Smooth muscle cell (in vitro differentiated cells): ENCODE results near the gene ANKRD11. TPM values are rescaled to one million over a fixed set of nuclear protein-coding genes. Genes with fewer than 3 reads are reported as not detected.
A peak's percentile ranks its signal among the peaks of the same experiment; 100 is the strongest.

Experiments
- DNase-seq: peaks from one replicate; lab custom pipeline; 2025; ENCODE audit not compliant: unreplicated experiment; lab: John Stamatoyannopoulos, UW
- H2AFZ ChIP-seq: fragments of 200-600 bp; sonication (generic); 2 replicates; pipeline ENCODE4 v1.6.0; 2016; ENCODE audit warnings: antibody characterized with exemption, low read depth, mild to moderate bottlenecking
- H3F3A ChIP-seq: fragments of 200-600 bp; sonication (generic); 2 replicates; pipeline ENCODE4 v1.6.0; 2017; ENCODE audit warnings: antibody characterized with exemption, low read depth
- H3K27ac ChIP-seq: fragments of 200-600 bp; sonication (generic); 2 replicates; pipeline ENCODE4 v1.5.1; 2016; ENCODE audit warnings: low read depth, mild to moderate bottlenecking
- H3K27me3 ChIP-seq: fragments of 200-600 bp; sonication (generic); 2 replicates; pipeline ENCODE4 v1.6.1; 2016; ENCODE audit warnings: low read depth, mild to moderate bottlenecking
- H3K36me3 ChIP-seq: fragments of 200-600 bp; sonication (generic); 2 replicates; pipeline ENCODE4 v1.5.1; 2016; ENCODE audit warnings: low read depth
- H3K4me1 ChIP-seq: fragments of 200-600 bp; sonication (generic); 2 replicates; pipeline ENCODE4 v1.5.1; 2016; ENCODE audit warnings: low read depth
- H3K4me2 ChIP-seq: fragments of 200-600 bp; sonication (generic); 2 replicates; pipeline ENCODE4 v1.6.0; 2016; ENCODE audit warnings: mild to moderate bottlenecking
- H3K4me3 ChIP-seq: fragments of 200-600 bp; sonication (generic); 2 replicates; pipeline ENCODE4 v1.5.1; 2016; ENCODE audit warnings: mild to moderate bottlenecking
- H3K79me2 ChIP-seq: fragments of 200-600 bp; sonication (generic); 2 replicates; pipeline ENCODE4 v1.6.0; 2016; ENCODE audit warnings: low read depth, mild to moderate bottlenecking
- H3K9ac ChIP-seq: fragments of 200-600 bp; sonication (generic); 2 replicates; pipeline ENCODE4 v1.6.0; 2016; ENCODE audit warnings: low read depth
- H3K9me3 ChIP-seq: fragments of 200-600 bp; sonication (generic); replicated peaks from 2 replicates; pipeline ENCODE4 v1.5.1; 2016; ENCODE audit warnings: low read depth
- H4K20me1 ChIP-seq: fragments of 200-600 bp; sonication (generic); 2 replicates; pipeline ENCODE4 v1.6.0; 2016; ENCODE audit warnings: low read depth
- WGBS: methylation state at CpG from one replicate; pipeline ENCODE4 v1.1.7; 2016; ENCODE audit warnings: low lambda C conversion rate; 5-methylcytosine and 5-hydroxymethylcytosine counted together
- polyA plus RNA-seq: library from polyadenylated mRNA; unstranded; fragments of >200 nt; fragmentation: Nextera tagmentation; extraction: Ambion mirVana; gene quantifications from 2 replicates; pipeline ENCODE4 v1.2.1, GENCODE V29; 2016
- total RNA-seq: library from RNA; depleted of rRNA; stranded (reverse); fragments of >200 nt; gene quantifications from 2 replicates; pipeline ENCODE4 v1.2.3, GENCODE V29; 2014
- TF ChIP-seq, protein P1 (sequence below): fragments of 200-600 bp; sonication (generic); IDR thresholded peaks from 2 replicates; pipeline ENCODE4 v1.5.1; 2017; ENCODE audit warnings: borderline replicate concordance, mild to moderate bottlenecking, antibody characterized with exemption; ENCODE audit not compliant: insufficient read depth, poor library complexity, severe bottlenecking

Gene ANKRD11
- total and polyA plus RNA-seq, 2 experiments from 2014 or later, result 31.5 to 105 TPM

DNA sequence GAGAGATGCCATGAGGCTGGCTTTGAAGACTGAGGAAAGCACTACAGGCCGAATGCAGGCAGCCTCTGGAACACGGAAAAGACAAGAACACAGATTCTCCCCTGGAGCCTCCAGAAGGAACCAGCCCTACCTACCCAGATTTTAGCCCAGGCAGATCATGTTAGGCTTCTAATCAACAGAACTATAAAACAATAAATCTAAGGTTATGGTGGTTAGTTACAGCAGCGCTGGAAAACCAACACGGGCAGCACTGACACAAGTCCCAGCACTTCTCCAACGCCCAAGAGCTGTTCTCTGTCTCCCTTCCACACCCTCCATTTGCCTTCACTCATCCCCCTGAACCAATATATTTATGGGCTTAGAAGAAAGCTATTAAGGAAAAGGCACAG is 7.5 kb downstream of the ANKRD11 start:
- H2AFZ ChIP-seq, result no peak overlapping the region
- WGBS, result 67% methylated on average over 5 of the region's 5 CpGs
- peaks cover 100% of the 10 kb centered on the region for H3K79me2 ChIP-seq
- peak overlapping the region; percentile 72 for H3K4me2 ChIP-seq
- peaks cover 45% of the 10 kb centered on the region for H3K4me1 ChIP-seq
- H4K20me1 ChIP-seq, result peaks cover 100% of the 10 kb centered on the region
- TF ChIP-seq, protein P1, sequence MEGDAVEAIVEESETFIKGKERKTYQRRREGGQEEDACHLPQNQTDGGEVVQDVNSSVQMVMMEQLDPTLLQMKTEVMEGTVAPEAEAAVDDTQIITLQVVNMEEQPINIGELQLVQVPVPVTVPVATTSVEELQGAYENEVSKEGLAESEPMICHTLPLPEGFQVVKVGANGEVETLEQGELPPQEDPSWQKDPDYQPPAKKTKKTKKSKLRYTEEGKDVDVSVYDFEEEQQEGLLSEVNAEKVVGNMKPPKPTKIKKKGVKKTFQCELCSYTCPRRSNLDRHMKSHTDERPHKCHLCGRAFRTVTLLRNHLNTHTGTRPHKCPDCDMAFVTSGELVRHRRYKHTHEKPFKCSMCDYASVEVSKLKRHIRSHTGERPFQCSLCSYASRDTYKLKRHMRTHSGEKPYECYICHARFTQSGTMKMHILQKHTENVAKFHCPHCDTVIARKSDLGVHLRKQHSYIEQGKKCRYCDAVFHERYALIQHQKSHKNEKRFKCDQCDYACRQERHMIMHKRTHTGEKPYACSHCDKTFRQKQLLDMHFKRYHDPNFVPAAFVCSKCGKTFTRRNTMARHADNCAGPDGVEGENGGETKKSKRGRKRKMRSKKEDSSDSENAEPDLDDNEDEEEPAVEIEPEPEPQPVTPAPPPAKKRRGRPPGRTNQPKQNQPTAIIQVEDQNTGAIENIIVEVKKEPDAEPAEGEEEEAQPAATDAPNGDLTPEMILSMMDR, result no peak
- peak overlapping the region; percentile 82 for H3K27ac ChIP-seq
- no peak for DNase-seq
- H3F3A ChIP-seq, result peaks cover 32% of the 10 kb centered on the region
- H3K27me3 ChIP-seq, result no peaks in the 10 kb centered on the region
- no peak overlapping the region for H3K9ac ChIP-seq
- no peaks in the 10 kb centered on the region for H3K9me3 ChIP-seq
- H3K36me3 ChIP-seq, result no peaks in the 10 kb centered on the region
- H3K4me3 ChIP-seq, result no peak overlapping the region

DNA sequence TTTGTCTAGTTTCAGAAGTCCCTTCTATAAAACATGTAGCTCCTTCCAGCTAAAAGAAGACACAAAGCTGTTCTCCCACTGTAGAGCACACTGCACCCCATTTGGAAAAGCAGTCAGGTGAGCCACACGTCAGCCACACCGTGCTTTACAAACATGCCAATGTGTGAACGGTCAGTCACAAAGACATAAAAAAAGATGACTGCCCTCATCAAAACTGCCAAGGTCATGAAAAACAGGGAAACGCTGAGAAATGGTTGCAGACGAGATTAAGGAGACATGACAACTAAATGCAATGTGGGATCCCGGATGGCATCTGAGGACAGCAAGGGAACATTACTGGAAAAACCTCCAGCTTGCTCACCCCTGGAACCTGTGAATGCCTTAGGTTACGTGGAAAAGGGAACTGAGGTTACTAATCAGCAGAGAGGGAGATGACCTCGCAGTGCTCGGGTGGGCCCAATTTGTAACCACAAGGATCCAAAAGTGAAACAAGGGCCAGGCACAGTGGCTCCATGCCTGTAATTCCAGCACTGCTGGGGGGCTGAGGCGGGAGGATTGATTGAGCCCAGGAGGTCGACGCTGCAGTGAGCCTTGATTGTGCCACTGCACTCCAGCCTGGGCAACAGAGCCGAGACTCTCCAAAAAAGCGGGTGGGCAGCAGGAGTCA is 8.1 kb downstream of the ANKRD11 start:
- no peaks in the 10 kb centered on the region for H3K9me3 ChIP-seq
- no peaks in the 10 kb centered on the region for H3K36me3 ChIP-seq
- H3K4me1 ChIP-seq, result peaks cover 43% of the 10 kb centered on the region
- no peak overlapping the region for H2AFZ ChIP-seq
- WGBS, result 73% methylated on average over 14 of the region's 14 CpGs
- peaks cover 100% of the 10 kb centered on the region for H3K79me2 ChIP-seq
- no peak overlapping the region for H3K4me3 ChIP-seq
- peaks cover 34% of the 10 kb centered on the region for H3F3A ChIP-seq
- H3K4me2 ChIP-seq, result peak overlapping the region; percentile 23
- H4K20me1 ChIP-seq, result peaks cover 100% of the 10 kb centered on the region
- no peaks in the 10 kb centered on the region for H3K27me3 ChIP-seq
- no peak overlapping the region for H3K9ac ChIP-seq
- no peak for DNase-seq
- H3K27ac ChIP-seq, result peak overlapping the region; percentile 82
- TF ChIP-seq, protein P1, result no peak

DNA sequence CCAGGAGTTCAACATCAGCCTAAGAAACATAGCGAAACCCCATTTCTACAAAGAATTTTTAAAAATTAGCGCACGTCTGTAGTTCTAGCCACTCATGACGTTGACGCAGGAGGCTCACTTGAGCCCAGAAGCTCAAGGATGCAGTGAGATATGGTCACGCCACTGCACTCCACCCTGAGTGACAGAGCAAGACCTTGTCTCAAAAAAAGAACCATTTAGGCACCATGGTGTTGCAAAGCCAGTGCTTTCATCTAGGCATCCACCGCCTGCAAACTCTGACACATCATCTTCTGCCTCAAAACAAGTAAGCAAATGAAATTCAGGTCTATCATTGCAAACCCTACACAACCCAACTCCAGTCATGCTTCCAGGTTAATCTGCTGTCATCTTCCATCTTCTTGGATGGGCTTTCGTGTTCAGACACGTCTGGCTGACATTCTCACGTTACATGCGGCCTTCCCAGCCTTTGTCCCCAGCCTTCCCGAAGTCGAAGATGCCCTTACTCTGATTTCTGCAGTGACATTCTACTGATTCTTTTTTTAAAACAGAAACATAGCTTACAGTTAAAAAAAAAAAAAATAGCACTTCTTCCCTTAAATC is 8.9 kb downstream of the ANKRD11 start:
- H3F3A ChIP-seq, result peaks cover 31% of the 10 kb centered on the region

More for the DNA sequence above, 8.9 kb downstream of the ANKRD11 start:
- no peaks in the 10 kb centered on the region for H3K27me3 ChIP-seq
- H3K27ac ChIP-seq, result peak overlapping the region; percentile 52
- 83% methylated on average over 13 of the region's 13 CpGs for WGBS
- H3K4me3 ChIP-seq, result no peak overlapping the region
- peaks cover 100% of the 10 kb centered on the region for H3K79me2 ChIP-seq
- TF ChIP-seq, protein P1, result no peak
- no peak overlapping the region for H2AFZ ChIP-seq
- DNase-seq, result no peak
- peaks cover 42% of the 10 kb centered on the region for H3K4me1 ChIP-seq
- peak overlapping the region; percentile 20 for H3K4me2 ChIP-seq
- H3K9ac ChIP-seq, result no peak overlapping the region
- H3K36me3 ChIP-seq, result no peaks in the 10 kb centered on the region
- H4K20me1 ChIP-seq, result peaks cover 100% of the 10 kb centered on the region
- no peaks in the 10 kb centered on the region for H3K9me3 ChIP-seq
